ENCODE measurements around the gene ALG9. TPM values are rescaled to one million over a fixed set of nuclear protein-coding genes. Genes with fewer than 3 reads are reported as not detected.

Gene ALG9
- total RNA-seq, 1 donor from 2014 or later: 24.9 TPM

DNA sequence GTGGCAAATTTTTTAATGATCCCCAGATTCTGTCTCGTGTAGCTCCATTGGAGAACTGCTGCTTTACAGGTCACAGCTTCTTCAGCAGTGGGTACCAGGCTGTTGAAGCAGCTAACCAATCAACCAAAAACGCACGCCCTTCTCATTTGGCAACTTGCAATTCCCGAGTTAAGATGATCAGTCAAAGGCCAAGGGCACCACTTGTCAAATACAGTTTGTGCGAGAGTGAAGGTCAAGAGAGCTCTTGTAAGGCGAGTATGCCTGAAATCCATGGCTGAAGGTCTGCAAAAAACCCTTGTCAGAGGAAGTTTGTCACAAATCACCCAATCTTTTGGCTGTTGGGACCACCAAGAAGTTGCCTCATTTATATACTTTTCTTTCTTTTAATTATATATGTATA is 92.3 kb downstream of the ALG9 start:
- Histone ChIP-seq H3K4me3 (ENCODE audit: insufficient read depth, low read depth, low read length) (no peak overlapping the region), H3K36me3 (ENCODE audit: insufficient read depth, low read length) (no peaks in the 10 kb centered on the region), H3K27me3 (ENCODE audit: insufficient read depth, low read length) (no peaks in the 10 kb centered on the region), H3K79me2 (ENCODE audit: insufficient read depth, low read length) (no peaks in the 10 kb centered on the region), H3K9ac (ENCODE audit: low read length) (no peak overlapping the region), H3K27ac (ENCODE audit: low read depth, low read length) (no peak overlapping the region), H2AFZ (ENCODE audit: low read depth, low read length) (no peak overlapping the region), H3K4me2 (ENCODE audit: low read length) (no peak overlapping the region), H4K20me1 (ENCODE audit: insufficient read depth, low read length) (no peaks in the 10 kb centered on the region), H3K9me3 (ENCODE audit: insufficient read depth, low read depth, low read length) (no peaks in the 10 kb centered on the region), H3K4me1 (ENCODE audit: insufficient read depth, low read length) (no peaks in the 10 kb centered on the region)
- no peak overlapping the region for H3K4me3 Mint-ChIP-seq (ENCODE audit: unreplicated experiment)
- no peaks in the 10 kb centered on the region for H3K36me3 Mint-ChIP-seq (ENCODE audit: low read depth, unreplicated experiment)
- H3K9me3 Mint-ChIP-seq (ENCODE audit: unreplicated experiment): no peaks in the 10 kb centered on the region
- H3K4me1 Mint-ChIP-seq (ENCODE audit: low read depth, unreplicated experiment): peaks cover 3% of the 10 kb centered on the region
- no peak for FAIRE-seq
- DNase-seq (ENCODE audit: low read depth): no peak
- H3K27ac Mint-ChIP-seq (ENCODE audit: unreplicated experiment): no peak overlapping the region
- TF ChIP-seq, protein P1, sequence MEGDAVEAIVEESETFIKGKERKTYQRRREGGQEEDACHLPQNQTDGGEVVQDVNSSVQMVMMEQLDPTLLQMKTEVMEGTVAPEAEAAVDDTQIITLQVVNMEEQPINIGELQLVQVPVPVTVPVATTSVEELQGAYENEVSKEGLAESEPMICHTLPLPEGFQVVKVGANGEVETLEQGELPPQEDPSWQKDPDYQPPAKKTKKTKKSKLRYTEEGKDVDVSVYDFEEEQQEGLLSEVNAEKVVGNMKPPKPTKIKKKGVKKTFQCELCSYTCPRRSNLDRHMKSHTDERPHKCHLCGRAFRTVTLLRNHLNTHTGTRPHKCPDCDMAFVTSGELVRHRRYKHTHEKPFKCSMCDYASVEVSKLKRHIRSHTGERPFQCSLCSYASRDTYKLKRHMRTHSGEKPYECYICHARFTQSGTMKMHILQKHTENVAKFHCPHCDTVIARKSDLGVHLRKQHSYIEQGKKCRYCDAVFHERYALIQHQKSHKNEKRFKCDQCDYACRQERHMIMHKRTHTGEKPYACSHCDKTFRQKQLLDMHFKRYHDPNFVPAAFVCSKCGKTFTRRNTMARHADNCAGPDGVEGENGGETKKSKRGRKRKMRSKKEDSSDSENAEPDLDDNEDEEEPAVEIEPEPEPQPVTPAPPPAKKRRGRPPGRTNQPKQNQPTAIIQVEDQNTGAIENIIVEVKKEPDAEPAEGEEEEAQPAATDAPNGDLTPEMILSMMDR (IDR thresholded peaks at IDR 0.05; ENCODE audit: insufficient read depth, low read depth, low read length): no peak
- TF ChIP-seq EZH2 (IDR thresholded peaks at IDR 0.05; ENCODE audit: insufficient read depth, low read length): no peak
- H3K27me3 Mint-ChIP-seq (ENCODE audit: low read depth, unreplicated experiment): no peaks in the 10 kb centered on the region

DNA sequence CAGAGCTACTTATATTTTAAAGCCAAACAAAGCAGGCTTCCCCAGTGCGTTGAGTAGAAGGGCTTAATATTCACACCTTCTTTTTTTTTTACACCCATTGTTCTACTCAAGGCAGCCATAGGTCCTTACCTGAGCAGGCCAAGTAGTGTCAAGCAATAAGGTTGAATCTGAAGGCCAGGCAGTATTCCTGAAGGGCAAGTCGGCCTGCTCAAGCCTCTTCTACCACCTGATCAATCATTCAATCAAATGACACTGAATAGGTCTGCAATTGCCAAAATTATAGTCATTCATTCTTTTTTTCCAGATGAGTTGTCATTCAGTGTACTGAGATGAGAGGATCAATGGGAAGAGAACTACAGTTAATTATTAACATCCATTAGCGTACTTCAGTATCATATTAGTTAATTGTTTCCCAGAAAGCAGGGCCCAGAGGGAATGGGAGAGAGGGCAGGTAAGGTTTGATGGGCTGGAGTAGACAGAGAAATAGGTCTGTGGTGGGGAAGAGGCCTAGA is 93.3 kb downstream of the ALG9 start:
- Histone ChIP-seq H3K9me3 (ENCODE audit: insufficient read depth, low read depth, low read length) (no peaks in the 10 kb centered on the region), H4K20me1 (ENCODE audit: insufficient read depth, low read length) (no peaks in the 10 kb centered on the region), H2AFZ (ENCODE audit: low read depth, low read length) (no peak overlapping the region), H3K79me2 (ENCODE audit: insufficient read depth, low read length) (no peaks in the 10 kb centered on the region), H3K4me1 (ENCODE audit: insufficient read depth, low read length) (no peaks in the 10 kb centered on the region), H3K36me3 (ENCODE audit: insufficient read depth, low read length) (no peaks in the 10 kb centered on the region), H3K9ac (ENCODE audit: low read length) (no peak overlapping the region), H3K27ac (ENCODE audit: low read depth, low read length) (no peak overlapping the region), H3K27me3 (ENCODE audit: insufficient read depth, low read length) (no peaks in the 10 kb centered on the region), H3K4me2 (ENCODE audit: low read length) (no peak overlapping the region), H3K4me3 (ENCODE audit: insufficient read depth, low read depth, low read length) (no peak overlapping the region)
- no peak for DNase-seq (ENCODE audit: low read depth)
- Mint-ChIP-seq H3K36me3 (ENCODE audit: low read depth, unreplicated experiment) (no peaks in the 10 kb centered on the region), H3K4me3 (ENCODE audit: unreplicated experiment) (no peak overlapping the region), H3K27ac (ENCODE audit: unreplicated experiment) (no peak overlapping the region), H3K4me1 (ENCODE audit: low read depth, unreplicated experiment) (peaks cover 3% of the 10 kb centered on the region), H3K9me3 (ENCODE audit: unreplicated experiment) (no peaks in the 10 kb centered on the region), H3K27me3 (ENCODE audit: low read depth, unreplicated experiment) (no peaks in the 10 kb centered on the region)
- no peak for TF ChIP-seq EZH2 (IDR thresholded peaks at IDR 0.05; ENCODE audit: insufficient read depth, low read length)
- TF ChIP-seq, protein P1 (IDR thresholded peaks at IDR 0.05; ENCODE audit: insufficient read depth, low read depth, low read length): no peak
- FAIRE-seq: no peak
